CD14-positive monocyte (primary cell): ENCODE results near the gene GPRC5A. TPM values are rescaled to one million over a fixed set of nuclear protein-coding genes. Genes with fewer than 3 reads are reported as not detected.

ENCODE experiments used
- DNase-seq, 3 donors: peaks; one replicate each; pipeline ENCODE4 v3.0.0-alpha.2; 2011 to 2022
- H2AFZ ChIP-seq: 2 replicates; pipeline ENCODE4 v1.6.0; 2012; ENCODE audit warnings: mild to moderate bottlenecking, low read depth, low read length, inconsistent platforms; ENCODE audit not compliant: insufficient read depth, poor library complexity, severe bottlenecking
- H3K27ac ChIP-seq, 2 donors: 1 replicate in 1 of 2; 2 replicates in 1 of 2; pipeline ENCODE4 v1.5.1; 2012 to 2013; ENCODE audit warnings: low read length in 2 of 2, control low read depth in 1 of 2, inconsistent platforms in 1 of 2, low read depth in 1 of 2, mild to moderate bottlenecking in 1 of 2
- H3K27me3 ChIP-seq, 2 donors: one replicate each; pipeline versions ENCODE4 v1.6.0 to v1.6.1; 2011 to 2013; ENCODE audit warnings: low read length in 2 of 2; ENCODE audit not compliant: control insufficient read depth in 2 of 2, insufficient read depth in 2 of 2
- H3K36me3 ChIP-seq, 2 donors: replicated peaks in 1 of 2; 1 replicate in 1 of 2; 2 replicates in 1 of 2; pipeline versions ENCODE4 v1.5.1 to v1.6.1; 2012 to 2013; ENCODE audit warnings: low read length in 2 of 2, control low read depth in 1 of 2, inconsistent platforms in 1 of 2, mild to moderate bottlenecking in 1 of 2; ENCODE audit not compliant: insufficient read depth in 2 of 2, control insufficient read depth in 1 of 2
- H3K4me1 ChIP-seq, 2 donors: 1 replicate in 1 of 2; 2 replicates in 1 of 2; pipeline versions ENCODE4 v1.5.1 to v1.6.1; 2012 to 2013; ENCODE audit warnings: low read length in 2 of 2, control low read depth in 1 of 2, inconsistent platforms in 1 of 2, mild to moderate bottlenecking in 1 of 2, moderate library complexity in 1 of 2; ENCODE audit not compliant: insufficient read depth in 2 of 2, control insufficient read depth in 1 of 2
- H3K4me2 ChIP-seq: replicated peaks from 2 replicates; pipeline ENCODE3; 2012; ENCODE audit warnings: low read length, moderate library complexity, mild to moderate bottlenecking; ENCODE audit not compliant: poor library complexity, severe bottlenecking; ENCODE audit errors: extremely low read depth
- H3K4me3 ChIP-seq, 3 experiments: fragments of 200-600 bp in 1 of 3; sonication (generic) in 1 of 3; replicated peaks in 1 of 3; 1 replicate in 2 of 3; 2 replicates in 1 of 3; pipeline ENCODE4 v1.5.1; 2011 to 2013; ENCODE audit warnings: low read length in 3 of 3, mild to moderate bottlenecking in 3 of 3, control low read depth in 2 of 3, low read depth in 2 of 3, inconsistent platforms in 1 of 3, moderate library complexity in 1 of 3
- H3K79me2 ChIP-seq: 2 replicates; pipeline ENCODE4 v1.6.0; 2012; ENCODE audit warnings: mild to moderate bottlenecking, control low read depth, inconsistent platforms, low read length, moderate library complexity; ENCODE audit not compliant: insufficient read depth
- H3K9ac ChIP-seq: 2 replicates; pipeline ENCODE4 v1.6.0; 2017; ENCODE audit warnings: low read length, mild to moderate bottlenecking; ENCODE audit not compliant: insufficient read depth, poor library complexity, severe bottlenecking
- H3K9me3 ChIP-seq, 2 donors: replicated peaks in 1 of 2; 1 replicate in 1 of 2; 2 replicates in 1 of 2; pipeline versions ENCODE4 v1.5.1 to v1.6.1; 2012 to 2013; ENCODE audit warnings: low read length in 2 of 2, control low read depth in 1 of 2; ENCODE audit not compliant: control insufficient read depth in 1 of 2, insufficient read depth in 1 of 2
- H4K20me1 ChIP-seq: 2 replicates; pipeline ENCODE4 v1.6.0; 2012; ENCODE audit warnings: mild to moderate bottlenecking, low read length, control low read depth, moderate library complexity; ENCODE audit not compliant: insufficient read depth
- H3K27ac Mint-ChIP-seq, 7 donors: one replicate each; pipeline ENCODE4 v1.8.0; 2020; ENCODE audit warnings: mild to moderate bottlenecking in 7 of 7, mixed read lengths in 7 of 7, moderate library complexity in 6 of 7, inconsistent platforms in 2 of 7
- H3K27me3 Mint-ChIP-seq, 3 donors: one replicate each; pipeline ENCODE4 v1.8.0; 2021 to 2022; ENCODE audit warnings: low read depth in 3 of 3, mild to moderate bottlenecking in 3 of 3, mixed read lengths in 3 of 3, moderate library complexity in 3 of 3, inconsistent platforms in 1 of 3
- H3K36me3 Mint-ChIP-seq, 2 donors: one replicate each; pipeline ENCODE4 v1.8.0; 2020; ENCODE audit warnings: mixed read lengths in 2 of 2, inconsistent platforms in 1 of 2, mild to moderate bottlenecking in 1 of 2
- H3K4me1 Mint-ChIP-seq: one replicate; pipeline ENCODE4 v1.8.0; 2020; ENCODE audit warnings: mild to moderate bottlenecking, mixed read lengths
- H3K4me3 Mint-ChIP-seq, 2 donors: one replicate each; pipeline ENCODE4 v1.8.0; 2020; ENCODE audit warnings: mild to moderate bottlenecking in 2 of 2, mixed read lengths in 2 of 2, moderate library complexity in 1 of 2
- H3K9me3 Mint-ChIP-seq, 7 donors: one replicate each; pipeline ENCODE4 v1.8.0; 2020 to 2022; ENCODE audit warnings: mixed read lengths in 7 of 7, mild to moderate bottlenecking in 6 of 7, moderate library complexity in 6 of 7, inconsistent platforms in 2 of 7
- WGBS: methylation state at CpG from one replicate; pipeline ENCODE4 v1.1.5; 2013; ENCODE audit warnings: missing lambda C conversion rate; ENCODE audit not compliant: insufficient coverage; 5-methylcytosine and 5-hydroxymethylcytosine counted together
- intact Hi-C, 2 donors: fragments of 100-400 bp; cut with micrococcal nuclease; formaldehyde crosslinking; loops; one replicate each; pipeline versions ENCODE4 v1.15.0 to v1.15.1; 2023
- polyA plus RNA-seq, 3 donors: library from polyadenylated mRNA; depleted of rRNA in 1 of 3; unstranded in 2 of 3; stranded (reverse) in 1 of 3; fragments of 300-500 nt in 2 of 3; fragments of >200 nt in 1 of 3; fragmentation: Illumina TruSeq in 2 of 3; gene quantifications; 1 replicate in 2 of 3; 2 replicates in 1 of 3; pipeline ENCODE4 v1.2.3, GENCODE V29; 2012 to 2021
- TF ChIP-seq, protein P1 (sequence below): fragments of 200-600 bp; IDR thresholded peaks from one replicate; pipeline ENCODE4 v1.8.0; 2022; ENCODE audit warnings: antibody characterized with exemption, mild to moderate bottlenecking

GPRC5A gene
- polyA plus RNA-seq, 3 donors, result 0.43 TPM; not detected in 2

DNA sequence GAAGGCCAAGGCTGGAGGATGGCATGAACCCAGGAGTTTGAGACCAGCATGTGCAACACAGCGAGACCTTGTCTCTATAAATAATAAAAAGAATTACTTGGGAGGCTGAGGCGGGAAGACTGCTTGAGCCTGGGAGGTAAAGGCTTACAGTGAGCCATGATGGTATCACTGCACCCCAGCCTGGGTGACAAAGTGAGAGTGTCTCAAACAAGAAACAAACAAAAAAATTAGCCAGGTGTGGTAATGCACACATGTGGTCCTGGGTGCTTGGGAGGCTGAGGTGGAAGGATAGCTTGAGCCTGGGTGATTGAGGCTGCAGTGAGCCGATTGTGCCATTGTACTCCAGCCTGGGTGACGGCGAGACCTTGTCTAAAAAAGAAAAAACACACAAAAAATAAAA lies 1.7 kb upstream of the GPRC5A start:
- H3K36me3 Mint-ChIP-seq, result no peaks in the 10 kb centered on the region

DNA sequence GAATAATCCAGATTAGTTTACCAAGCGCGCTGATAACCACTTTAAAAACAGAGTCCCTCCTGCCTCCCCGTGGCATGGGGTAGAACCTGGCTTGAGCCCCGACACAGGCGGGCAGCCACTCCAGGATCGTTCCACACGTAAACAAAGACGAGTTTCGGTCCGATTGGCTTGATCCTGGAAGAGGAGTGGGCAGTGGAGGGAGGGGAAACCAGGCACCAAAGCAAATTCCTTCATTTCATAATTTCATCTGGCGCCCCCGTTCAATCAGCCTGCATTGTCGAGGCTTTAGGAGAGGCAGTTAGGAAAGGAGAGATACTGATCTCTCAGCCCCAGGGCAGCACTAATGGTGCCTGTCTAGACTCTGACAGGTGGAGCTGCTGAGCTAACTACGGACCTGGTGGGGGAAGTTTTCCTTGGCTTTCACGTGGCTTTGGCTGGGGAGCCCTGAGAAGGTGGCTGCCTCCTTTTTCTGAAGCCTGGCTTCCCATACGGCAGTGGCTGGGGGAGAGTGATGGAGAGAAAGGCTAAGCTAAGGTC lies 751 bp upstream of the GPRC5A start:
- Mint-ChIP-seq H3K4me3 (peak overlapping the region; percentile 68 to 90), H3K4me1 (peaks cover 16% of the 10 kb centered on the region), H3K9me3 (peaks cover 0 to 6% (median 2%) of the 10 kb centered on the region in 7 donors), H3K27me3 (peaks cover 36 to 58% (median 41%) of the 10 kb centered on the region in 3 donors), H3K27ac (peak overlapping the region in 5 of 7 donors; percentile 23 to 82 (median 42)), H3K36me3 (no peaks in the 10 kb centered on the region)
- H3K9me3 ChIP-seq, result peaks cover 0 to 9% of the 10 kb centered on the region in 2 donors
- H3K27me3 ChIP-seq, result peaks cover 13 to 39% of the 10 kb centered on the region in 2 donors
- H3K36me3 ChIP-seq, result no peaks in the 10 kb centered on the region
- peaks cover 13 to 15% of the 10 kb centered on the region in 2 donors for H3K4me1 ChIP-seq
- H3K9ac ChIP-seq, result peak overlapping the region; percentile 46
- intact Hi-C loops, result no loop called here
- peak overlapping the region; percentile 73 for H3K4me2 ChIP-seq
- H2AFZ ChIP-seq, result peak overlapping the region; percentile 65
- no peak overlapping the region for H3K27ac ChIP-seq
- TF ChIP-seq, protein P1, sequence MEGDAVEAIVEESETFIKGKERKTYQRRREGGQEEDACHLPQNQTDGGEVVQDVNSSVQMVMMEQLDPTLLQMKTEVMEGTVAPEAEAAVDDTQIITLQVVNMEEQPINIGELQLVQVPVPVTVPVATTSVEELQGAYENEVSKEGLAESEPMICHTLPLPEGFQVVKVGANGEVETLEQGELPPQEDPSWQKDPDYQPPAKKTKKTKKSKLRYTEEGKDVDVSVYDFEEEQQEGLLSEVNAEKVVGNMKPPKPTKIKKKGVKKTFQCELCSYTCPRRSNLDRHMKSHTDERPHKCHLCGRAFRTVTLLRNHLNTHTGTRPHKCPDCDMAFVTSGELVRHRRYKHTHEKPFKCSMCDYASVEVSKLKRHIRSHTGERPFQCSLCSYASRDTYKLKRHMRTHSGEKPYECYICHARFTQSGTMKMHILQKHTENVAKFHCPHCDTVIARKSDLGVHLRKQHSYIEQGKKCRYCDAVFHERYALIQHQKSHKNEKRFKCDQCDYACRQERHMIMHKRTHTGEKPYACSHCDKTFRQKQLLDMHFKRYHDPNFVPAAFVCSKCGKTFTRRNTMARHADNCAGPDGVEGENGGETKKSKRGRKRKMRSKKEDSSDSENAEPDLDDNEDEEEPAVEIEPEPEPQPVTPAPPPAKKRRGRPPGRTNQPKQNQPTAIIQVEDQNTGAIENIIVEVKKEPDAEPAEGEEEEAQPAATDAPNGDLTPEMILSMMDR, result no peak
- H3K4me3 ChIP-seq, result peak overlapping the region in 2 of 3 experiments; percentile 17 to 65
- no peak for DNase-seq
- H4K20me1 ChIP-seq, result no peaks in the 10 kb centered on the region
- no peaks in the 10 kb centered on the region for H3K79me2 ChIP-seq
- WGBS, result 25% methylated on average over 8 of the region's 16 CpGs

More for the DNA sequence above, 1.7 kb upstream of the GPRC5A start:
- H3K27ac Mint-ChIP-seq, result no peak overlapping the region
- Histone ChIP-seq H3K79me2 (no peaks in the 10 kb centered on the region), H3K4me2 (no peak overlapping the region), H3K9me3 (peaks cover 0 to 9% of the 10 kb centered on the region in 2 donors), H3K36me3 (no peaks in the 10 kb centered on the region), H3K4me1 (peaks cover 13 to 15% of the 10 kb centered on the region in 2 donors), H3K9ac (no peak overlapping the region), H3K4me3 (no peak overlapping the region), H3K27ac (no peak overlapping the region), H3K27me3 (peaks cover 13 to 39% of the 10 kb centered on the region in 2 donors), H4K20me1 (no peaks in the 10 kb centered on the region), H2AFZ (no peak overlapping the region)
- H3K9me3 Mint-ChIP-seq, result peaks cover 0 to 6% (median 2%) of the 10 kb centered on the region in 7 donors
- WGBS, result 100% methylated on average over 1 of the region's 5 CpGs
- no peak for DNase-seq
- intact Hi-C loops, result no loop called here
- peaks cover 36 to 58% (median 41%) of the 10 kb centered on the region in 3 donors for H3K27me3 Mint-ChIP-seq
- peaks cover 16% of the 10 kb centered on the region for H3K4me1 Mint-ChIP-seq
- peak overlapping the region in 1 of 2 donors; percentile 90 for H3K4me3 Mint-ChIP-seq
- TF ChIP-seq, protein P1, result no peak
